CD4-positive, alpha-beta T cell (primary cell): ENCODE data around the gene OR51D1. TPM values are rescaled to one million over a fixed set of nuclear protein-coding genes. Genes with fewer than 3 reads are reported as not detected.

Source experiments
- ATAC-seq: fragments of 200-7000 bp; cut with Tn5 transposase; one replicate; pipeline ENCODE4 v1.10.0; 2022; ENCODE audit warnings: mild to moderate bottlenecking; ENCODE audit not compliant: poor library complexity
- CTCF ChIA-PET: fragments of 350-600 bp; sonication (Branson Sonifier 250); formaldehyde crosslinking; loops from one replicate; lab custom pipeline; 2021; ENCODE audit warnings: antibody characterized with exemption, inconsistent platforms; lab: Charles Lee
- POLR2A ChIA-PET: fragments of 350-600 bp; sonication (Branson Sonifier 250); formaldehyde crosslinking; loops from one replicate; lab custom pipeline; 2021; ENCODE audit warnings: antibody characterized with exemption, inconsistent platforms; lab: Charles Lee
- DNase-seq, 14 experiments: peaks; one replicate each; pipeline ENCODE4 v3.0.0-alpha.2; 2013 to 2020; ENCODE audit warnings: mixed read lengths in 2 of 14
- H3K27ac ChIP-seq, 2 donors: one replicate each; pipeline versions ENCODE4 v1.5.1 to v1.7.0; 2013; ENCODE audit warnings: low read length in 2 of 2, low read depth in 1 of 2, mild to moderate bottlenecking in 1 of 2
- H3K27me3 ChIP-seq, 2 experiments: 1 replicate in 1 of 2; 2 replicates in 1 of 2; pipeline versions ENCODE4 v1.6.1 to v1.7.0; 2013; ENCODE audit warnings: low read length in 2 of 2, control low read depth in 1 of 2, mild to moderate bottlenecking in 1 of 2, moderate library complexity in 1 of 2; ENCODE audit not compliant: insufficient read depth in 2 of 2, control insufficient read depth in 1 of 2
- H3K36me3 ChIP-seq: one replicate; pipeline ENCODE4 v1.6.1; 2013; ENCODE audit warnings: low read length, control low read depth; ENCODE audit not compliant: insufficient read depth
- H3K4me1 ChIP-seq: one replicate; pipeline ENCODE4 v1.6.1; 2013; ENCODE audit warnings: low read length, control low read depth; ENCODE audit not compliant: insufficient read depth
- H3K4me3 ChIP-seq: one replicate; pipeline ENCODE4 v1.5.1; 2013; ENCODE audit warnings: mild to moderate bottlenecking, low read length, moderate library complexity
- H3K9me3 ChIP-seq, 2 experiments: 1 replicate in 1 of 2; 2 replicates in 1 of 2; pipeline versions ENCODE4 v1.6.1 to v1.7.0; 2013; ENCODE audit warnings: low read length in 2 of 2, mild to moderate bottlenecking in 2 of 2, control low read depth in 1 of 2, moderate library complexity in 1 of 2; ENCODE audit not compliant: control insufficient read depth in 1 of 2, insufficient read depth in 1 of 2
- H3K27ac Mint-ChIP-seq: one replicate; pipeline ENCODE4 v1.8.0; 2020; ENCODE audit warnings: mixed read lengths
- H3K27me3 Mint-ChIP-seq: one replicate; pipeline ENCODE4 v1.8.0; 2021; ENCODE audit warnings: mixed read lengths
- H3K36me3 Mint-ChIP-seq: one replicate; pipeline ENCODE4 v1.8.0; 2021; ENCODE audit warnings: low read depth, mixed read lengths
- H3K4me1 Mint-ChIP-seq: one replicate; pipeline ENCODE4 v1.8.0; 2021; ENCODE audit warnings: low read depth, mixed read lengths
- H3K4me3 Mint-ChIP-seq: one replicate; pipeline ENCODE4 v1.8.0; 2020; ENCODE audit warnings: mild to moderate bottlenecking, mixed read lengths
- H3K9me3 Mint-ChIP-seq: one replicate; pipeline ENCODE4 v1.8.0; 2020; ENCODE audit warnings: mixed read lengths
- CTCF ChIP-seq: fragments of 200-600 bp; IDR thresholded peaks from one replicate; pipeline ENCODE4 v1.8.0; 2022; ENCODE audit warnings: antibody characterized with exemption, mild to moderate bottlenecking
- intact Hi-C, 2 experiments: fragments of 100-400 bp; cut with DNase I in 1 of 2; cut with micrococcal nuclease in 1 of 2; formaldehyde crosslinking; loops; one replicate each; pipeline versions ENCODE4 v1.15.1 to v1.9.0; 2023 to 2025; cut with DNase I, micrococcal nuclease
- total RNA-seq, 174 experiments: library from RNA in 2 of 174; stranded (reverse) in 2 of 174; gene quantifications; one replicate each; pipeline ENCODE4 v1.2.3 and lab custom pipeline; 2021 to 2026

Gene OR51D1
- total RNA-seq, 2 experiments from 2014 or later = not detected

- no peak overlapping the region for H3K4me3 ChIP-seq
- H3K27ac ChIP-seq = no peak overlapping the region
- H3K4me1 Mint-ChIP-seq = no peaks in the 10 kb centered on the region
- no peaks in the 10 kb centered on the region for H3K36me3 Mint-ChIP-seq
- no peaks in the 10 kb centered on the region for H3K9me3 ChIP-seq
- ATAC-seq (no peak), DNase-seq (no peak)
- H3K4me1 ChIP-seq = peaks cover 7% of the 10 kb centered on the region
- peaks cover 40% of the 10 kb centered on the region for H3K27me3 Mint-ChIP-seq
- H3K36me3 ChIP-seq = no peaks in the 10 kb centered on the region
- no peak overlapping the region for H3K4me3 Mint-ChIP-seq
- no peak for TF ChIP-seq CTCF
- CTCF ChIA-PET = no interaction called here
- H3K27ac Mint-ChIP-seq = no peak overlapping the region
- POLR2A ChIA-PET = no interaction called here
- no peaks in the 10 kb centered on the region for H3K9me3 Mint-ChIP-seq
- intact Hi-C loops = no loop called here
- peaks cover 6% of the 10 kb centered on the region in 2 experiments for H3K27me3 ChIP-seq
Measured at GRCh38 chr11:4641501-4641900, 4.2 kb downstream of the OR51D1 start.

- POLR2A ChIA-PET = no interaction called here
- H3K36me3 Mint-ChIP-seq = no peaks in the 10 kb centered on the region
- peaks cover 4 to 6% of the 10 kb centered on the region in 2 experiments for H3K27me3 ChIP-seq
- H3K4me1 ChIP-seq = peaks cover 3% of the 10 kb centered on the region
- intact Hi-C loops = no loop called here
- no peak for TF ChIP-seq CTCF
- H3K4me3 Mint-ChIP-seq = no peak overlapping the region
- H3K9me3 Mint-ChIP-seq = no peaks in the 10 kb centered on the region
- no peaks in the 10 kb centered on the region for H3K36me3 ChIP-seq
- H3K9me3 ChIP-seq = no peaks in the 10 kb centered on the region
- no peak overlapping the region for H3K27ac Mint-ChIP-seq
- CTCF ChIA-PET = no interaction called here
- H3K27ac ChIP-seq = no peak overlapping the region
- H3K4me3 ChIP-seq = no peak overlapping the region
- DNase-seq (no peak), ATAC-seq (no peak)
- peaks cover 40% of the 10 kb centered on the region for H3K27me3 Mint-ChIP-seq
- no peaks in the 10 kb centered on the region for H3K4me1 Mint-ChIP-seq
Measured at GRCh38 chr11:4642043-4642442, 4.8 kb downstream of the OR51D1 start.

GRCh38 chr11:4643076-4643475 lies 5.8 kb downstream of the OR51D1 start:
- POLR2A ChIA-PET = no interaction called here
- no peak overlapping the region for H3K4me3 Mint-ChIP-seq
- DNase-seq = no peak
- ATAC-seq = no peak
- H3K36me3 Mint-ChIP-seq = no peaks in the 10 kb centered on the region
- Histone ChIP-seq H3K36me3 (no peaks in the 10 kb centered on the region), H3K4me1 (no peaks in the 10 kb centered on the region), H3K27me3 (peaks cover 4 to 6% of the 10 kb centered on the region in 2 experiments), H3K4me3 (no peak overlapping the region), H3K27ac (no peak overlapping the region), H3K9me3 (no peaks in the 10 kb centered on the region)
- H3K4me1 Mint-ChIP-seq = no peaks in the 10 kb centered on the region
- H3K27me3 Mint-ChIP-seq = peaks cover 40% of the 10 kb centered on the region
- CTCF ChIA-PET = no interaction called here
- no peak for TF ChIP-seq CTCF
- no peak overlapping the region for H3K27ac Mint-ChIP-seq
- intact Hi-C loops = no loop called here
- no peaks in the 10 kb centered on the region for H3K9me3 Mint-ChIP-seq
